ENCODE measurements around the gene TRPM7. TPM values are rescaled to one million over a fixed set of nuclear protein-coding genes. Genes with fewer than 3 reads are reported as not detected.
"Not testable (repeated sequence)": the region's sequence is repeated elsewhere in the genome, so short reads cannot be mapped to it uniquely, and the experiment has no call there.

The TRPM7 gene
- 16.3 TPM for polyA plus RNA-seq (2013, experiment 1 of 2)
- polyA plus RNA-seq (2013, experiment 2 of 2), result 17.2 TPM

GRCh38 chr15:50686469-50687301, at the start of gene TRPM7:
TSS of gene TRPM7 (minus strand) at chr15:50686797. CDS start at chr15:50686533, 264 bp downstream.
- peak within 1 kb of the TSS; percentile 89 for H3K27ac ChIP-seq (ENCODE audit: low read depth, low read length)
- H3K27me3 ChIP-seq (ENCODE audit: insufficient read depth, low read length), result no peaks in the 10 kb centered on the region
- 1% methylated on average over 80 of the region's 80 CpGs for WGBS
- H3K9ac ChIP-seq (ENCODE audit: low read depth, low read length), result peak within 1 kb of the TSS; percentile 85
- no peaks in the 10 kb centered on the region for H3K9me3 ChIP-seq (ENCODE audit: insufficient read depth, low read depth, low read length)
- peaks cover 15% of the 10 kb centered on the region; the same call in 1 of the 2 replicates for H3K4me1 ChIP-seq (ENCODE audit: insufficient read depth, low read length)
- H3K36me3 ChIP-seq (ENCODE audit: insufficient read depth, low read length), result peaks cover 22% of the 10 kb centered on the region
- H3K4me3 ChIP-seq (ENCODE audit: low read length), result peak within 1 kb of the TSS; percentile 86

DNA sequence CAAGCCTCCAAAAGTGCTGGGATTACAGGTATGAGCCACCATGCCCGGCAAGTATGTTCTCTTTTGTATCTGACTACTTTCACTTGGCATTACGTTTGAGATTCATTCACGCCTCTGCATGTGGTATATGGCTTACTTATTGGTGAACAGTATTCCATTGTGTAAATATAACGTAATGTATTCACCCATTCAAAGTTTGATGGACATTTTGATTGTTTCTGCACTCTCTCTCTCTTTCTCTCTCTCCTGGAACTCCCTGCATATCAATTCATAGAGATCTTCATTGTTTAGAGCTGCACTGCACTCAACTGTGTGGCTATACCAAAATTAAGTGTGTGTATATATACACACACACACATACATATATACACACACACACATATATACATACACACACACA, 48.6 kb upstream of the TRPM7 start:
- H3K36me3 ChIP-seq (ENCODE audit: insufficient read depth, low read length), result peaks cover 42% of the 10 kb centered on the region
- no peak overlapping the region for H3K9ac ChIP-seq (ENCODE audit: low read depth, low read length)
- WGBS, result over 99% methylated on average over 4 of the region's 4 CpGs
- H3K9me3 ChIP-seq (ENCODE audit: insufficient read depth, low read depth, low read length), result no peaks in the 10 kb centered on the region
- no peaks in the 10 kb centered on the region for H3K4me1 ChIP-seq (ENCODE audit: insufficient read depth, low read length)
- no peak overlapping the region for H3K4me3 ChIP-seq (ENCODE audit: low read length)
- no peaks in the 10 kb centered on the region for H3K27me3 ChIP-seq (ENCODE audit: insufficient read depth, low read length)
- H3K27ac ChIP-seq (ENCODE audit: low read depth, low read length), result no peak overlapping the region

DNA sequence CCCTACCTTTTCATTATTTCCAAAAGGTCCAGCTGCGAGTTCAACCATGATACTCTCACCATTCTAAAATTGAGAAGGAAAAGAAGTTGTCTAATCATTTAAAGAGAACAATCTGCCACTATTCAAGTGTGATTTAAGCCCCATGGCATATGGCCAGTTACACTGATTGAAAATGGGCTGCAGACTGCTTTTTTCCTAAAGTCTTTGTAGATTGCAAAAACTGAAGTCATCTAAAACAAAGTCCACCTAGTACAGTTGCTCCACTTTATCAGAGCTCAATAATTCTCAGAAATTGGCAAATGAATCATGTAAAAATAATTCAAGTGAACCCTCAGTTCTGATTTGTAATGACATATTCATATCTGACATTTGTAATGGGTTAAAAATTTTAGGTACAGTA, 39.7 kb upstream of the TRPM7 start:
- no peak overlapping the region for H3K27ac ChIP-seq (ENCODE audit: low read depth, low read length)
- no peaks in the 10 kb centered on the region for H3K9me3 ChIP-seq (ENCODE audit: insufficient read depth, low read depth, low read length)
- H3K9ac ChIP-seq (ENCODE audit: low read depth, low read length), result no peak overlapping the region
- H3K4me3 ChIP-seq (ENCODE audit: low read length), result no peak overlapping the region
- 90% methylated on average over 1 of the region's 1 CpG for WGBS
- no peaks in the 10 kb centered on the region for H3K27me3 ChIP-seq (ENCODE audit: insufficient read depth, low read length)
- peaks cover 34% of the 10 kb centered on the region for H3K36me3 ChIP-seq (ENCODE audit: insufficient read depth, low read length)
- H3K4me1 ChIP-seq (ENCODE audit: insufficient read depth, low read length), result no peaks in the 10 kb centered on the region

GRCh38 chr15:50718700-50719125, 32.1 kb upstream of the TRPM7 start:
- WGBS, result 100% methylated on average over 1 of the region's 1 CpG
- Histone ChIP-seq H3K27ac (ENCODE audit: low read depth, low read length) (no peak overlapping the region), H3K27me3 (ENCODE audit: insufficient read depth, low read length) (no peaks in the 10 kb centered on the region), H3K9me3 (ENCODE audit: insufficient read depth, low read depth, low read length) (no peaks in the 10 kb centered on the region), H3K4me1 (ENCODE audit: insufficient read depth, low read length) (no peaks in the 10 kb centered on the region), H3K4me3 (ENCODE audit: low read length) (no peak overlapping the region), H3K36me3 (ENCODE audit: insufficient read depth, low read length) (peaks cover 31% of the 10 kb centered on the region), H3K9ac (ENCODE audit: low read depth, low read length) (no peak overlapping the region)

DNA sequence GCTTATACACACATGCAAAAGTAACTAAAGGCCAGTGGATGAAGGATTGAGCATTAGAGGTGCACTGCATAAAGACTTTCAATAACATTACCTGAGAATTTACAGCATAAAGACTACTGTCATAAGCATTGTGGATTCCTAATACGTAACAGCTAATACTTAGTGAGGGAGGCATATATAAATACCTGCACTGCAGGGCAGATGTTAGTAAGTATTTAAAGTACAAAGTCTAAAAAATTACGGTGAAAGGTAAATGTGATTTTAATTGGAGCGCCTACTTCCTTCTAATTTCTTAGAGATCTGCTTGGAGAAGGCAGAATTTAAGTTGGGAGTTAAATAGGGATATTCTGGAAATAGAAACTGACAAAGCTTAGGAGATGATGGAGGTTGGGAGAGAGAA, 25.4 kb upstream of the TRPM7 start:
- H3K27me3 ChIP-seq (ENCODE audit: insufficient read depth, low read length), result no peaks in the 10 kb centered on the region
- 91% methylated on average over 3 of the region's 3 CpGs for WGBS
- H3K27ac ChIP-seq (ENCODE audit: low read depth, low read length), result no peak overlapping the region
- H3K9ac ChIP-seq (ENCODE audit: low read depth, low read length), result no peak overlapping the region
- H3K4me1 ChIP-seq (ENCODE audit: insufficient read depth, low read length), result no peaks in the 10 kb centered on the region
- H3K4me3 ChIP-seq (ENCODE audit: low read length), result no peak overlapping the region
- H3K9me3 ChIP-seq (ENCODE audit: insufficient read depth, low read depth, low read length), result no peaks in the 10 kb centered on the region
- H3K36me3 ChIP-seq (ENCODE audit: insufficient read depth, low read length), result peaks cover 11% of the 10 kb centered on the region

DNA sequence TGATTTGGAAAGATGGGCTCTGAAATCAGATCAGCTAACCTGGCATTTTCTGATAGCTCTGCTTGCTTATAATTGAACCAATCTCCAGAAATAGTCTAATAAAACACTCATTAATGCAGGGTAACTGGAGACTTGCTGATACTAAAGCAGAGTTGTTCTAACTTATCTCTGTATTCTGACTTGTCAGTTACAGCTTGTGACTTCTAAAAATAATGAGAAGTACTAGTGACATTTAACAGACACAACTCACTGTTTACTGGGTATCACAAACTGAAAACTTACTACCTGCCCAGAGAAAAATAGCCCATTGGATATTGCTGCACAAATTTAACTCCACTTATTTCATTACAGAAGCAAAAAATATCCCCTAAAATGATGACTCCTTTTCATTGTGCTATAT, 24.0 kb upstream of the TRPM7 start:
- Histone ChIP-seq H3K4me3 (ENCODE audit: low read length) (no peak overlapping the region), H3K27me3 (ENCODE audit: insufficient read depth, low read length) (no peaks in the 10 kb centered on the region), H3K36me3 (ENCODE audit: insufficient read depth, low read length) (peaks cover 13% of the 10 kb centered on the region), H3K4me1 (ENCODE audit: insufficient read depth, low read length) (no peaks in the 10 kb centered on the region), H3K9ac (ENCODE audit: low read depth, low read length) (no peak overlapping the region), H3K9me3 (ENCODE audit: insufficient read depth, low read depth, low read length) (no peaks in the 10 kb centered on the region), H3K27ac (ENCODE audit: low read depth, low read length) (no peak overlapping the region)

GRCh38 chr15:50707878-50708427, 21.4 kb upstream of the TRPM7 start:
- Histone ChIP-seq H3K4me1 (ENCODE audit: insufficient read depth, low read length) (no peaks in the 10 kb centered on the region), H3K9me3 (ENCODE audit: insufficient read depth, low read depth, low read length) (no peaks in the 10 kb centered on the region), H3K27ac (ENCODE audit: low read depth, low read length) (no peak overlapping the region), H3K4me3 (ENCODE audit: low read length) (no peak overlapping the region), H3K9ac (ENCODE audit: low read depth, low read length) (no peak overlapping the region), H3K27me3 (ENCODE audit: insufficient read depth, low read length) (no peaks in the 10 kb centered on the region), H3K36me3 (ENCODE audit: insufficient read depth, low read length) (peaks cover 13% of the 10 kb centered on the region)
- 98% methylated on average over 2 of the region's 3 CpGs for WGBS

DNA sequence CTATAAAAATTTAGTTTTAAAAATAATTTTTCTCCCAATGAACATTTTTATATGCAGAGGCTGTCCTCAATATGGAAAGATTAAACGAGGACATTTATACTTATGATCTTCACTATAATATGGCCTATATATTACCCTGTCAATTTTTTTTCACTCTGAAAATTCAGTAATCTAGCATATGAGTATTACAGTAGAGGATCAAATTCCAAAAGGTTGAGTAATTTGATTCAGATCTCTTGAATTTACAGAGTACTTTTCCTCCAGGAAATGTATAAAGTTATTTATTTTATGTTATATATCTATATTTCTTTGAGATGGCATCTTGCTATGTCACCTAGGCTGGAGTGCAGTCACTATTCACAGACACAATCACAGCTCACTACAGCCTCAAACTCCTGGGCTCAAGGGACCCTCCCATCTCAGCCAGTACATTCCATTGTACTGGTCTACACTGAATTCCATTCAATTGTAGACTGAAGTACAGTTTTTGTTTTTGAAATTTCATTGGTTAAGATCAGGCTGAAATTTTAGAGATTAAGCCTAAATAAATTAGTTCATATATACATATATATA, 16.3 kb upstream of the TRPM7 start:
- no peaks in the 10 kb centered on the region for H3K4me1 ChIP-seq (ENCODE audit: insufficient read depth, low read length)
- H3K27me3 ChIP-seq (ENCODE audit: insufficient read depth, low read length), result no peaks in the 10 kb centered on the region
- no peak overlapping the region for H3K27ac ChIP-seq (ENCODE audit: low read depth, low read length)
- no CpG with 5 or more reads among the region's 1 CpG for WGBS
- no peak overlapping the region for H3K4me3 ChIP-seq (ENCODE audit: low read length)
- no peak overlapping the region for H3K9ac ChIP-seq (ENCODE audit: low read depth, low read length)
- no peaks in the 10 kb centered on the region for H3K9me3 ChIP-seq (ENCODE audit: insufficient read depth, low read depth, low read length)
- peaks cover 8% of the 10 kb centered on the region for H3K36me3 ChIP-seq (ENCODE audit: insufficient read depth, low read length)

DNA sequence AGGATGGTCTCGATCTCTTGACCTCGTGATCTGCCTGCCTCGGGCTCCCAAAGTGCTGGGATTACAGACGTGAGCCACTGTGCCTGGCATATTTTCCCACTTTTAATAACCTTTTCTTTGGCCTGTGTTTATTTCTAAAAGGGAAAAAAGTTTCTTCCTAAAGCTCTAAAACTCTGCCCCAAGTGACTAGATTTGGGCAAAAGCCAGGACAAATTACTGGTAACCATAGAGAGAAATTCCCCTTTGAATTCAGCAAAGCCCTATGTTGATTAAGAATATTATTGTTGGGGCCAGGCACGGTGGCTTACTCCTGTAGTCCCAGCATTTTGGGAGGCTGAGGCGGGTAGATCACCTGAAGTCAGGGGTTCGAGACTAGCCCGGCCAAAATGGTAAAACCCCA, 11.5 kb upstream of the TRPM7 start:
- no peaks in the 10 kb centered on the region for H3K4me1 ChIP-seq (ENCODE audit: insufficient read depth, low read length)
- no peaks in the 10 kb centered on the region for H3K9me3 ChIP-seq (ENCODE audit: insufficient read depth, low read depth, low read length)
- WGBS, result 93% methylated on average over 8 of the region's 8 CpGs
- no peak overlapping the region for H3K9ac ChIP-seq (ENCODE audit: low read depth, low read length)
- H3K4me3 ChIP-seq (ENCODE audit: low read length), result no peak overlapping the region
- no peaks in the 10 kb centered on the region for H3K36me3 ChIP-seq (ENCODE audit: insufficient read depth, low read length)
- H3K27me3 ChIP-seq (ENCODE audit: insufficient read depth, low read length), result no peaks in the 10 kb centered on the region
- H3K27ac ChIP-seq (ENCODE audit: low read depth, low read length), result no peak overlapping the region

DNA sequence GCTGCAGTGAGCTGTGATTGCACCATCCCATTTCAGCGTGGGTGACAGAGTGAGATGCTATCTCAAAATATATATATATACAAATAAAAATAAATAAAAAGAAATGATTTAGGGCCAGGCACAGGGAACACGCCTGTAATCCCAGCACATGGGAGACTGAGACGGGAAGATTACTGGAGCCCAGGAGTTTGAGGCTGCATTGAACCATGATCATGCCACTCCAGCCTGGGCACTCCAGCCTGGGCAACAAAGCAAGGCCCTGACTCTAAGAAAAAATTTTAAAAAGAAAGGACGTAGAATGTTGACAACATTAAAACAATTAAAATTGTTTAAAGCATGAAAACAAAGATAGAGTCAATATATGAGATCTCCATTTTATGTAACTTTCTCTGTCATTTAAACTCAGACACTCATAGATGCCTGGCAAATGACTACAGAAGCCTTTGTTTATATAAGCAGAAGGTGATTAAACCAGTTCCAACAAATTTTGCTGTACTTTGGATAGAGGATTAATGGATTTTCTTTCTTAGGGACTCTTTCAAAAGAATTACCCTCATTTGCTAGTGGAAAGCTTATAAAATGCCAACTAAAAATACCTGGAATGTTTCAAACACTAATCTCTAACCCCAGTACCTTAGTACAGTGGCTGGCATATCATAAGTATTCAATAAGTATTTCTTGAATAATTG, 10.7 kb upstream of the TRPM7 start:
- 96% methylated on average over 3 of the region's 4 CpGs for WGBS
- no peak overlapping the region for H3K27ac ChIP-seq (ENCODE audit: low read depth, low read length)
- no peaks in the 10 kb centered on the region for H3K27me3 ChIP-seq (ENCODE audit: insufficient read depth, low read length)
- H3K9ac ChIP-seq (ENCODE audit: low read depth, low read length), result no peak overlapping the region
- no peaks in the 10 kb centered on the region for H3K4me1 ChIP-seq (ENCODE audit: insufficient read depth, low read length)
- no peaks in the 10 kb centered on the region for H3K36me3 ChIP-seq (ENCODE audit: insufficient read depth, low read length)
- no peak overlapping the region for H3K4me3 ChIP-seq (ENCODE audit: low read length)
- H3K9me3 ChIP-seq (ENCODE audit: insufficient read depth, low read depth, low read length), result no peaks in the 10 kb centered on the region

GRCh38 chr15:50694634-50695165, 8.1 kb upstream of the TRPM7 start:
- H3K4me3 ChIP-seq (ENCODE audit: low read length); H3K36me3 ChIP-seq (ENCODE audit: insufficient read depth, low read length); H3K9me3 ChIP-seq (ENCODE audit: insufficient read depth, low read depth, low read length); H3K4me1 ChIP-seq (ENCODE audit: insufficient read depth, low read length); H3K27ac ChIP-seq (ENCODE audit: low read depth, low read length); H3K9ac ChIP-seq (ENCODE audit: low read depth, low read length); H3K27me3 ChIP-seq (ENCODE audit: insufficient read depth, low read length): not testable (repeated sequence)
- 96% methylated on average over 9 of the region's 9 CpGs for WGBS
